KG1 (cell line): Measurements from ENCODE around the gene DOK5.
"Not testable (repeated sequence)": the region's sequence is repeated elsewhere in the genome, so short reads cannot be mapped to it uniquely, and the experiment has no call there.

Experiments
- DNase-seq: peaks from one replicate; lab custom pipeline; 2025; lab: John Stamatoyannopoulos, UW

DOK5 gene

GRCh38 chr20:54472607-54473006 is 2.8 kb upstream of the DOK5 start:
- DNase-seq = no peak

DNA sequence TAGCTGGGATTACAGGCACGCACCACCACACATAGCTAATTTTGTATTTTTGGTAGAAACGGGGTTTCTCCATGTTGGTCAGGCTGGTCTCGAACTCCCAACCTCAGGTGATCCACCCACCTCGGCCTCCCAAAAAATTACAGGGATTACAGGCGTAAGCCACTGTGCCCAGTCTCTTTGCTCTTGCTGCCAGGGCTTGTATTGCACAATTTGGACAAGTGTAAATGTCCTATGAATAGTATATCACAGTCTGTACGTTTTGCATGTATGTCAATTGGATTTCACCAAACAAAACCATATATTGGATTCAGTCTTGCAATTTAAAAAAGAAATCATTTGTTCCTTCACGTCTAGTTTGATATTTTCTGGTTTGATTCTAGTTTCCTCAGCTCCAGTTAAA is 2.1 kb upstream of the DOK5 start:
- no peak for DNase-seq

- no peak for DNase-seq
Observed at GRCh38 chr20:54474046-54474445, 1.3 kb upstream of the DOK5 start.

- no peak for DNase-seq
Observed at GRCh38 chr20:54474866-54475265, 527 bp upstream of the DOK5 start.

GRCh38 chr20:54476169-54477009 is 996 bp downstream of the DOK5 start:
- DNase-seq = no peak

- no peak for DNase-seq
Observed at GRCh38 chr20:54477191-54477955, 2.0 kb downstream of the DOK5 start.

DNA sequence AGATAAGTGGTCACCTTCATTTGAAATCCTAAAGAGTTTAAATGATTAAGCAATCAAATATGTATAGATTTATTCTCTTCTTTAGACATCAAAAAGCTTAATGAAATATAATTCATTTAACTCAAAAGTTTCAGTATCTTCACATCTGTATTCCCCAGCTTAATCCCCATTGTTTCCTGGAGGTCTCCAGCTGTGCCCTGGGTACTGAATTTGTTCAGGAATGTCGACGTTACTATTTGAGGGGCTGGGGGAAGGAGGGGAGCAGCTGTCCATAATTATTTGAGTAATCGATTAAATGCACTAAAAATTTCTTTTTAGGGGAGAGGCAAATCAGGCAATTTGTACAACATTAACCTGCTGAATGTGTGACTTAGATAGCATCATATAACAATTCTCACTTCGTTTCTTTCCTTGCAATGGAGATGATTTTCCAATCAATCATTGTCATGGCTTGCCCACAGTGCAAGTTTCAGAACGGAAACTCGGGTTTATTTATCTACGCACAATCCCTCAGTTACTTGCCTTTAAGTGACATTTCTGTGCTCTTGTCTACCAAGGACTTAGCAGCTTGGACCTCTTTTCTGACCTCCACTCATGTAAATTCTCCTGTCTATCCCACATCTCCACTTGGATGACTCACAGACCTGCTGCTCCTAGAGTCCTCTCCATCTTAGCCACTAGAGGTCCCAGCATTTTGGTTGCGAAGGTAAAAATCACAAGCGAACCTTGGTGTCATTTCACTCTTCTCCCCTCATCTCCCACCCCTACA is 3.9 kb downstream of the DOK5 start:
- no peak for DNase-seq

DNA sequence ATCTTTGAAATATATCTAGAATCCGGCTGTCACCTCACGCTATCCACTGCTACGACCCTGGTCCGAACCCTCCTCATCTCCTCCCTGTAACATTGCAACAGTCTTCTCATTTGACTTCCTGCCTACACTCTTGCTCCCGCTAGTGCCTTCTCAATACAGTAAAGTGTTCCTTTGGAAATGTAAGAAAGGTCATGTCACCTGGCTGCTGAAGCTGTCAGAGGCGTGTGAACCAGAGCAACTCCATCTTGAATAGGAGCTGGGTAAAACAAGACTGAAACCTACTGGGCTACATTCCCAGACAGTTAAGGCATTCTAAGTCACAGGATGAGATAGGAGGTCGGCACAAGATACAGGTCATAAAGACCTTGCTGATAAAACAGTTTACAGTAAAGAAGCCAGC is 4.5 kb downstream of the DOK5 start:
- not testable (repeated sequence) for DNase-seq

GRCh38 chr20:54481442-54481841 is 6.0 kb downstream of the DOK5 start:
- DNase-seq = no peak

DNA sequence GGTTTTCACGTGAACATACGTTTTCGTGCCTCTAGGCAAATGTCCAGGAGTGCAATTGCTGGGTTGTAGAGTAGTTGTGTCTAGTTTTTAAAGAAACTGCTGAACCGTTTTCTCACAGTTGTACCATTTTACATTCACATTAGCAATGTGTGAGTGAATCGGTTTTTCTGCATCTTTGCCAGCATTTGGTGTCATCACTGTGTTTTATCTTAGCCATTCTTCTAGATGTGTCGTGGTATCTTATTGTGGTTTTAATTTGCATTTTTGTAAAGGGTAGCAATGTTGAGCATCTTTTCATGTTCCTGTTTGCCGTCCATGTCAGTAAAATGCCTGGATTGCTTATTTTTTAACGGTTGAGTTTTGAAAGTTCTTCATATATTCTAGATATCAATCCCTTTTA is 10.2 kb downstream of the DOK5 start:
- no peak for DNase-seq

DNA sequence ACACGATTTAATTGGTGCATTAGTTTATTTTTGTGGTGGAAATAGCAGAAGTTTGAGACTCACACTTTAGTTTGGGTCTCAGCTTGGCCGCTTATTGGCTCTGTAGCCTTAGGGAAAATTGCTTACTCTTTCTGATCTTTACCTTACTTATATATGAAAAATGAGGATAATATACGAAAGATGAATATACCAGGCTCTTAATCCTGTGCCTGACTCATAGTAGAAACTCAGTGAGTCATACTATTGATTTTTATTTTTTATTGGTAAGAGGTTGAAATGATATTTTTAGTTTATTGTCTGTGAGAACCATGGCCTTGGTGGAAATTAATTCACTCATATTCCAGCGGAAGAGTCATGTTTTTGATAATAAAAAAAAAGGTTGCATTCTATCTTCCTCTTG is 11.2 kb downstream of the DOK5 start:
- no peak for DNase-seq

DNA sequence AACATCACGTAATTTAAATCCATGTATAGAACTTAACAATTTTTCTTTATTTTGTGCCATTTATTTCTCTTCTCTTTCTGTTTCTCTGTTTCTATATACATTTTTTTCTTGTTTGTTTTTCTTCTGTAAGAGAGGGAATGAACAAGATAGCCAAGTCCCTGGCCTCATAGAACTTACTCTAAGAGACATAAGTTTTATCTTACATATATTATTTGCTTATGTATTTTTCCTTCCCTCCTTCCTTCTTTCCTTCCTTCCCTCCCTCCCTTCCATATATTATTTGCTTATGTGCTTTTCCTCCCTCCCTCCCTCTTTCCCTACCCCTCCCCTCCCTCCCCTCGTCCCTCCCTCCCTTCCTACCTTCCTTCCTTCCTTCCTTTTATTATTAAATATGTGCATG is 13.0 kb downstream of the DOK5 start:
- DNase-seq = no peak

DNA sequence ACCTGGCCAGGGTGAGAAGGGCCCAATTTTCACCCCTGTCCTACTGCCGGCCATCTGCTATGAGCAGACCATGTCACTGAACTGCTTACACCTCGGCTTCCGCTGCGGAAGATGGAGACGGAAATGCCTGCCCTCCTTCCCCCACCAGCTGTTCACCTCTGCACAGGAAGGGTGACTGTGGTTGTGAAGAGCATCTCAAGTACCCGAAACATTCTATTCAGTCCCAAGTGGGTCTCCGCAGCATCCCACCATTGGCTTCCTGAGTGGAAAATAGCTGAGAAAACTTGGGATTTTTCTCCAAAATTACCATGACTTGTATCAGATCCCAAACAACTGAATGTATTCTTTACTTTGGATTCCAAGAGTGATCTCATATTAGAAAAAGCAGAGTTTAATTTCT is 16.1 kb downstream of the DOK5 start:
- no peak for DNase-seq

DNA sequence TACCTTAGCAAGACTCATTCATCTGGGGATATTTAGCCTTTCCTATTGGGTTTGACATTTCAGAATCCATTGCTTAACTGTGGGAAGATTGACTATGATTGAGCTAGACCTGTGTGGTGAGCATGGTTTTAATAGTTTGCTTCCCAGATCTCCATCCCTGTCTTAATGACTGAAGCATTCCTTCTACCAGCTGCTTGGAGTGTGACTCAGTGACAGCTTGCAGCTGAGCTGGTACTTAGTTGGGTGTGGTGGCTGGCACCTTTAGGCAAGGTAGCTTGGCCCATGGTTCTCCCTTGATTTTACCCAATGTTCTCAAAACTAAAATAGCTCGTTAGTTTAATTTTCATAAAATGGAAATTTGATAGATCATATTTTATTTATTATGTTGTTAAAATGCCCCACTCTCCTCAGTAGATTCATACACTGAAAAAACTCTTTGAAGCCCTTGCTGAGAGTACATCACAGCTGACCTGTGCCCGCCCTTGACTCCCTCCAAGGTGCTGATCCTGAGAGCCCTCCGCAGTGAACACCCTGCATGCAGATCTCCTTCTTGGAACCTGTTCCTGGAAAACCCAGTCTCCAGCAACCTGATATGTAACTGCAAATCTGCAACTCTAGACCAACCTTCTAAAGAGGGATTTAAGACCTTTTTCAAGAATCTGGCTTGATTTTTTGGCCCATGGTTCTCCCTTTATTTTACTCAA is 19.1 kb downstream of the DOK5 start:
- no peak for DNase-seq

GRCh38 chr20:54497931-54498718 is 22.7 kb downstream of the DOK5 start:
- no peak for DNase-seq

GRCh38 chr20:54499111-54499510 is 23.7 kb downstream of the DOK5 start:
- no peak for DNase-seq

- no peak for DNase-seq
Observed at GRCh38 chr20:54502179-54502578, 26.8 kb downstream of the DOK5 start.

DNA sequence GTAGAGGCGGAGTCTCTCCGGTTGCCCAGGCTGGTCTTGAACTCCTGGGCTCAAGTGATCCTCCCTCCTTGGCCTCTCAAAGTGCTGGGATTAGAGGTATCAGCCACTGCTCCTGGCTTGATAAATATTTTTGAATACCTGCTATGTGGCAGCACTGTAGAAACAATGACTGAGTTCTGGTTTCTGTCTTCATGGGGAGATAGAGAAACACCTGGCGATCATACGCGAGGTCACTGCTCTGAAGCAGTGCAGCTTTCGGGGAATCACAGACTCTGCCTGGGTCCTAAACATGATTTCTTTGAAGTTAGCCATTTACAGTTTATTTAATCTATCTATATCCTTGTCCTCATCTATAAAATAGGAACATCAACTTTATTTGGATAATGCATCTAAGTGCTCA is 31.2 kb downstream of the DOK5 start:
- DNase-seq = no peak

DNA sequence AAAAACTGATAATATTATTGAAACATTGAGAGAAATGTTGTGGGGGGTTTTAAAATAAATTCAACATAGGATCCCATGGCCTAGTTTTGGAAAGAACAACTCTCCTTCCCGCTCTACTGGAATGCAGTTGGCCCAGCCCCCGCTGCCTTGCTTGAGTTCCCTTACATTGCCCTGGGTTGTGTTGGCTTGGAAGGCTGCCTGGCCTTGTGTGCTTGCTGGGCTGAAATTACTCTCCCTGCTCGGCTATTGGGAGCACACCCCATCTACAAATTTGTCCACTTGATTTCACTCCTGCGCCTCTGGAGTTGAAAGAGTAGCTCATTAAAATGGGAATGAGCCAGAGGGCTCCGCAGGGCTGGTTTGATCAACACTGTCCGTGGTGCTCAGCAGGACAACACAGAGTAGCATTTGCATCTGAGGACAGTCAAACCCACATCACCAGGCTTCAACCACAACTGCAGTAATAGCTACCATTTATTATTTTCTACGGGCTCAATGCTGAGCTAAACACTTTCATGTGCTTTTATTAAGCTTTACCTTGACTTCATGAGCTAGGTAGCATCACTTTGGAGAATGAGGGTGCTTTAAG is 35.2 kb downstream of the DOK5 start:
- DNase-seq = no peak

DNA sequence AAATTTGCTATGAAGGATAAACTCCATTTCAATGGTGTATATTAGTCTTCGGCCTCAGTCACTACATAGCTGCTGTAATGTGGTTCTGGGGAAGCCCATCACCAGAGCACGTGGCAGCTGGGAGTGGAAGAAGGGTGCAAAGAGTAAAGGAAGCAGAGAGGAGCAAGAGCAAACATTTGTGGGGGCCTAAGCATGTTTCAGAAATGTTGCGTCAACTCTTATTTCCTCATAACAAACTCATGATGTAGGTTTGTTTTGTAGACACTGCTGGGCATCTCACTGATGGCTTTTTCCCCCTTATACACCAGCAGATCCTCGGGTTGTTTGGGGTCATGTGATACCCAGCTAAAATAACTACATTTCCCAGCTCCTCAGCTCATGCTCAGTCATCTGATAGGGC is 37.3 kb downstream of the DOK5 start:
- DNase-seq = no peak
